Calu3 (cell line): ENCODE data around the gene SLF2. TPM values are rescaled to one million over a fixed set of nuclear protein-coding genes. Genes with fewer than 3 reads are reported as not detected.

Experiments
- BruUV-seq: library from RNA; stranded (reverse); fragments of 400-500 nt; replicated peaks from 2 replicates; lab custom pipeline; 2021; lab: Mats Ljungman, UMichigan
- CTCF ChIA-PET: fragments of 300-600 bp; sonication (Branson Sonifier 250); formaldehyde crosslinking; loops from one replicate; lab custom pipeline; 2022; ENCODE audit warnings: antibody characterized with exemption; lab: Charles Lee
- DNase-seq: peaks from one replicate; pipeline ENCODE4 v3.0.0; 2022
- H3K27ac Mint-ChIP-seq: one replicate; pipeline ENCODE4 v1.8.0; 2022; ENCODE audit warnings: mixed read lengths; ENCODE audit not compliant: unreplicated experiment
- H3K27me3 Mint-ChIP-seq: one replicate; pipeline ENCODE4 v1.8.0; 2022; ENCODE audit warnings: mixed read lengths; ENCODE audit not compliant: unreplicated experiment
- H3K36me3 Mint-ChIP-seq: one replicate; pipeline ENCODE4 v1.8.0; 2022; ENCODE audit warnings: mild to moderate bottlenecking, moderate library complexity, mixed read lengths; ENCODE audit not compliant: insufficient read depth, unreplicated experiment
- H3K4me1 Mint-ChIP-seq: one replicate; pipeline ENCODE4 v1.8.0; 2022; ENCODE audit warnings: mild to moderate bottlenecking, low read depth, mixed read lengths; ENCODE audit not compliant: unreplicated experiment
- H3K4me3 Mint-ChIP-seq: one replicate; pipeline ENCODE4 v1.8.0; 2022; ENCODE audit warnings: mild to moderate bottlenecking, low read depth, moderate library complexity, mixed read lengths; ENCODE audit not compliant: unreplicated experiment
- H3K9me3 Mint-ChIP-seq: one replicate; pipeline ENCODE4 v1.8.0; 2022; ENCODE audit warnings: low read depth, mixed read lengths; ENCODE audit not compliant: unreplicated experiment
- intact Hi-C: fragments of 100-400 bp; cut with micrococcal nuclease; formaldehyde crosslinking; loops from one replicate; pipeline ENCODE4 v1.10.0; 2022; ENCODE audit not compliant: unreplicated experiment
- total RNA-seq: library from RNA; stranded (reverse); gene quantifications from 2 replicates; pipeline ENCODE4 v1.2.3, GENCODE V29; 2022
- TF ChIP-seq, protein P1 (sequence below): fragments of 200-600 bp; IDR thresholded peaks from one replicate; pipeline ENCODE4 v1.8.0; 2022; ENCODE audit warnings: antibody characterized with exemption; ENCODE audit not compliant: unreplicated experiment

Gene SLF2
- total RNA-seq, 1 experiment from 2014 or later, result 18.3 TPM

DNA sequence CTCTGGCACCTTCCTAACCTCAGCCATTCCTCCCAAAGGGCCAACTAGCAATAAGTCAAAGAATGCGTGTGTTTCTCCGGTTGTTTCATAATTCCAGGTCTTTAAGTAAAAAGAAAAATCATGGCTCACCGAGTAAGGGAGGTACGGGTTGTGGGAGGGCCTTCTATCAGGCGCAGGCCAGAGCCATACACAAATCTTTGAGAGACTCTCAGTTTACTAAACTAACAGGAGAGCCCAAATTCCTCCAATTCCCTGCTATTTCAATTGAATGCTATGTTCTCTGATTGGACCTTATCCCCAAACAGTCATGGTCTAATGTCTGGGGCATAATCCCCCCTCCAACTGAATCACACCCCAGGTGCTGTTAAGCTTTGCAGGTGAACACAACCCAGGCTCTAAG, 26.2 kb upstream of the SLF2 start:
- no peaks in the 10 kb centered on the region for H3K4me1 Mint-ChIP-seq
- CTCF ChIA-PET, result no interaction called here
- H3K9me3 Mint-ChIP-seq, result no peaks in the 10 kb centered on the region
- TF ChIP-seq, protein P1, sequence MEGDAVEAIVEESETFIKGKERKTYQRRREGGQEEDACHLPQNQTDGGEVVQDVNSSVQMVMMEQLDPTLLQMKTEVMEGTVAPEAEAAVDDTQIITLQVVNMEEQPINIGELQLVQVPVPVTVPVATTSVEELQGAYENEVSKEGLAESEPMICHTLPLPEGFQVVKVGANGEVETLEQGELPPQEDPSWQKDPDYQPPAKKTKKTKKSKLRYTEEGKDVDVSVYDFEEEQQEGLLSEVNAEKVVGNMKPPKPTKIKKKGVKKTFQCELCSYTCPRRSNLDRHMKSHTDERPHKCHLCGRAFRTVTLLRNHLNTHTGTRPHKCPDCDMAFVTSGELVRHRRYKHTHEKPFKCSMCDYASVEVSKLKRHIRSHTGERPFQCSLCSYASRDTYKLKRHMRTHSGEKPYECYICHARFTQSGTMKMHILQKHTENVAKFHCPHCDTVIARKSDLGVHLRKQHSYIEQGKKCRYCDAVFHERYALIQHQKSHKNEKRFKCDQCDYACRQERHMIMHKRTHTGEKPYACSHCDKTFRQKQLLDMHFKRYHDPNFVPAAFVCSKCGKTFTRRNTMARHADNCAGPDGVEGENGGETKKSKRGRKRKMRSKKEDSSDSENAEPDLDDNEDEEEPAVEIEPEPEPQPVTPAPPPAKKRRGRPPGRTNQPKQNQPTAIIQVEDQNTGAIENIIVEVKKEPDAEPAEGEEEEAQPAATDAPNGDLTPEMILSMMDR, result no peak
- DNase-seq, result no peak
- BruUV-seq, result no TSS peak
- H3K4me3 Mint-ChIP-seq, result no peak overlapping the region
- H3K27ac Mint-ChIP-seq, result no peak overlapping the region
- H3K27me3 Mint-ChIP-seq, result peaks cover 64% of the 10 kb centered on the region
- no peaks in the 10 kb centered on the region for H3K36me3 Mint-ChIP-seq
- intact Hi-C loops, result no loop called here

DNA sequence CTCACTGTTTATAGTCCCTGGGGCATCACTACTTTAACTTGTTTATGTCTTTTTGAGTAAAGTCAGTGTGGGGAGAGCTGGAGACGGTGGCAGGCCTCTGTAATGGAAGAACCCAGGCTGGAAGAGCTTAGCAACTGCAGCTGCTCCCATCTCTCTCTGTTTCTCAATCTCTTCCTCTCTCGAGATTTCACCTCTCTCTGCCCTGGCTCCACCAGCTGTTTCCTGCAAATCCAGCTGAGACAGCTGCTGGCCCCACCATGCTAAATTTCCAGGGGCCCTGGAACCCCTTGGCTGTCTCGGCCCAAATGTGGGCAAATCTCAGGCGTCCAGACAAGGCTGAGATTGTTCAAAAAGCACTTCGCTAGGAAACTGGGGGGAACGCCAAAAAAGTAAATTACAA, 25.8 kb upstream of the SLF2 start:
- no peaks in the 10 kb centered on the region for H3K4me1 Mint-ChIP-seq
- TF ChIP-seq, protein P1, result no peak
- H3K4me3 Mint-ChIP-seq, result no peak overlapping the region
- no peaks in the 10 kb centered on the region for H3K36me3 Mint-ChIP-seq
- H3K9me3 Mint-ChIP-seq, result no peaks in the 10 kb centered on the region
- DNase-seq, result no peak
- no peak overlapping the region for H3K27ac Mint-ChIP-seq
- CTCF ChIA-PET, result no interaction called here
- intact Hi-C loops, result no loop called here
- peaks cover 59% of the 10 kb centered on the region for H3K27me3 Mint-ChIP-seq
- no TSS peak for BruUV-seq

DNA sequence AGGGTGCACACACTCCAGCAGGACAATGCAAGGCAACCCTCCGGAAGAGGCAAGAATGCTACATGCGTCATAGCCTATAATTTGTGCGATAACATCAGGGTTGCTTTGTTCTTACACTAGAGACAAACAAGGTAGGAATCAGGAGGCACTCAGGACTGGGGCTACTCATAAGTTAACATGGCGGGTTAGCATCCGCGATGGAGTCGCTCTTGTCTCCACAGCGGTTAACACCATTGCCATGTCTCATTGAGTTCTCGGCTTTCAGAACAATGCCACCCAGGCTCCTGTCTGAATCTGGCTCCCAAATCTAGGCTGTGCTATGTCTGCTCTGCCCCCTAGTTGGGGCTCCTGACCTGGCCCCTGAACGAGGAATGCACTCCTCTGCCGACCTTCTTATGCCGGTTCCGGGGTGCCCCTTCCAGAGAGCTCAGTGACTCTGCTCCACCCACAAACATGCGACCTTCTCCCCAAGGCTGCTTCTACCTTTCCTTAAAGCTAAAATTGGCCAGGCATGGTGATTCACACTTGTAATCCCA, 24.9 kb upstream of the SLF2 start:
- no peak overlapping the region for H3K4me3 Mint-ChIP-seq
- H3K9me3 Mint-ChIP-seq, result no peaks in the 10 kb centered on the region
- intact Hi-C loops, result no loop called here
- H3K27me3 Mint-ChIP-seq, result peaks cover 51% of the 10 kb centered on the region
- H3K27ac Mint-ChIP-seq, result no peak overlapping the region
- BruUV-seq, result no TSS peak
- CTCF ChIA-PET, result no interaction called here
- TF ChIP-seq, protein P1, result no peak
- no peaks in the 10 kb centered on the region for H3K36me3 Mint-ChIP-seq
- no peaks in the 10 kb centered on the region for H3K4me1 Mint-ChIP-seq
- DNase-seq, result no peak

DNA sequence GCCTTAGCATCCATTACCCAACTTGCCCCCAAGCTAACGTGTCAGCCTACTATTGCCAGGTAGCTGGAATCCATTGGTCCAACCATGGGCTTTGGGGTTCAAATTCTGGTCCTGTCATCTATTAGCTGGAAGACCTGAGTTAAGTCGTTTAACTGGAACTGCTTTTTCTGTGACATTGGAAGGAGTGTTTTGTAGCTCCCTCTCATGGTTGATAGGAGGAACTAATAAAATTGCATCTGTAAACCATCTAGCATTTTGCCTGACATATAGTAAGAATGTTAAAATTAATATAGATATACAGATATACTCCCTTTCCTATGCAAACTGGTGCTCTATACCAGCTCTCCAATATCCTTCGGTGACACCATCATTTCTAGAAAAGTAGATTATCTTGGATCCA, 23.8 kb upstream of the SLF2 start:
- Mint-ChIP-seq H3K36me3 (no peaks in the 10 kb centered on the region), H3K27me3 (peaks cover 48% of the 10 kb centered on the region), H3K4me1 (no peaks in the 10 kb centered on the region), H3K4me3 (no peak overlapping the region), H3K9me3 (no peaks in the 10 kb centered on the region), H3K27ac (no peak overlapping the region)
- BruUV-seq, result no TSS peak
- TF ChIP-seq, protein P1, result no peak
- intact Hi-C loops, result no loop called here
- CTCF ChIA-PET, result no interaction called here
- DNase-seq, result no peak
